Activated T-cell treated with anti-CD3 and anti-CD28 coated beads, Interleukin-2, amount 50 U/mL, for 24 hours (primary cell): Measurements from ENCODE around the gene CEP95.

Experiments used
- DNase-seq: peaks from one replicate; pipeline ENCODE4 v3.0.0-alpha.2; 2020
- H3K27ac Mint-ChIP-seq: 2 replicates; pipeline ENCODE4 v1.8.0; 2020; ENCODE audit warnings: mild to moderate bottlenecking, mixed read lengths
- H3K27me3 Mint-ChIP-seq: 2 replicates; pipeline ENCODE4 v1.8.0; 2020; ENCODE audit warnings: mixed read lengths
- H3K36me3 Mint-ChIP-seq: 2 replicates; pipeline ENCODE4 v1.8.0; 2020; ENCODE audit warnings: low read depth, mixed read lengths
- H3K4me1 Mint-ChIP-seq: 2 replicates; pipeline ENCODE4 v1.8.0; 2020; ENCODE audit warnings: low read depth, mixed read lengths
- H3K4me3 Mint-ChIP-seq: 2 replicates; pipeline ENCODE4 v1.8.0; 2020; ENCODE audit warnings: mild to moderate bottlenecking, moderate library complexity, mixed read lengths
- H3K9me3 Mint-ChIP-seq: 2 replicates; pipeline ENCODE4 v1.8.0; 2020; ENCODE audit warnings: mixed read lengths

Gene CEP95

GRCh38 chr17:64519601-64520000, 12.8 kb downstream of the CEP95 start:
- no peaks in the 10 kb centered on the region for H3K9me3 Mint-ChIP-seq
- no peak for DNase-seq
- H3K27me3 Mint-ChIP-seq: no peaks in the 10 kb centered on the region
- H3K36me3 Mint-ChIP-seq: peaks cover 86% of the 10 kb centered on the region
- H3K4me3 Mint-ChIP-seq: no peak overlapping the region
- no peak overlapping the region for H3K27ac Mint-ChIP-seq
- peaks cover 16% of the 10 kb centered on the region for H3K4me1 Mint-ChIP-seq

GRCh38 chr17:64520359-64520758, 13.6 kb downstream of the CEP95 start:
- no peaks in the 10 kb centered on the region for H3K27me3 Mint-ChIP-seq
- DNase-seq: no peak
- peaks cover 84% of the 10 kb centered on the region for H3K36me3 Mint-ChIP-seq
- no peaks in the 10 kb centered on the region for H3K9me3 Mint-ChIP-seq
- peaks cover 10% of the 10 kb centered on the region for H3K4me1 Mint-ChIP-seq
- H3K27ac Mint-ChIP-seq: no peak overlapping the region
- H3K4me3 Mint-ChIP-seq: no peak overlapping the region

- H3K9me3 Mint-ChIP-seq: no peaks in the 10 kb centered on the region
- DNase-seq: no peak
- no peak overlapping the region for H3K4me3 Mint-ChIP-seq
- H3K27ac Mint-ChIP-seq: peak overlapping the region; percentile 4
- no peaks in the 10 kb centered on the region for H3K27me3 Mint-ChIP-seq
- peaks cover 91% of the 10 kb centered on the region for H3K36me3 Mint-ChIP-seq
- no peaks in the 10 kb centered on the region for H3K4me1 Mint-ChIP-seq
Measured at GRCh38 chr17:64527914-64528313, 21.1 kb downstream of the CEP95 start.

- no peaks in the 10 kb centered on the region for H3K27me3 Mint-ChIP-seq
- no peaks in the 10 kb centered on the region for H3K4me1 Mint-ChIP-seq
- no peak for DNase-seq
- H3K9me3 Mint-ChIP-seq: no peaks in the 10 kb centered on the region
- peak overlapping the region; percentile 8 for H3K27ac Mint-ChIP-seq
- no peak overlapping the region for H3K4me3 Mint-ChIP-seq
- H3K36me3 Mint-ChIP-seq: peaks cover 93% of the 10 kb centered on the region
Measured at GRCh38 chr17:64529221-64529620, 22.4 kb downstream of the CEP95 start.

GRCh38 chr17:64531955-64532371, 25.2 kb downstream of the CEP95 start:
- Mint-ChIP-seq H3K9me3 (no peaks in the 10 kb centered on the region), H3K27me3 (no peaks in the 10 kb centered on the region), H3K4me1 (no peaks in the 10 kb centered on the region), H3K36me3 (peaks cover 100% of the 10 kb centered on the region), H3K27ac (peak overlapping the region; percentile 79), H3K4me3 (no peak overlapping the region)
- no peak for DNase-seq

GRCh38 chr17:64532409-64532808, 25.6 kb downstream of the CEP95 start:
- H3K27me3 Mint-ChIP-seq: no peaks in the 10 kb centered on the region
- no peak for DNase-seq
- peak overlapping the region; percentile 79 for H3K27ac Mint-ChIP-seq
- H3K36me3 Mint-ChIP-seq: peaks cover 100% of the 10 kb centered on the region
- H3K4me1 Mint-ChIP-seq: no peaks in the 10 kb centered on the region
- no peak overlapping the region for H3K4me3 Mint-ChIP-seq
- H3K9me3 Mint-ChIP-seq: no peaks in the 10 kb centered on the region

- Mint-ChIP-seq H3K4me3 (no peak overlapping the region), H3K27me3 (no peaks in the 10 kb centered on the region), H3K36me3 (peaks cover 99% of the 10 kb centered on the region), H3K27ac (peak overlapping the region; percentile 79), H3K9me3 (no peaks in the 10 kb centered on the region), H3K4me1 (no peaks in the 10 kb centered on the region)
- DNase-seq: no peak
Measured at GRCh38 chr17:64533784-64534183, 27.0 kb downstream of the CEP95 start.

- Mint-ChIP-seq H3K27me3 (no peaks in the 10 kb centered on the region), H3K27ac (peak overlapping the region; percentile 79), H3K36me3 (peaks cover 99% of the 10 kb centered on the region), H3K4me1 (no peaks in the 10 kb centered on the region), H3K4me3 (no peak overlapping the region), H3K9me3 (no peaks in the 10 kb centered on the region)
- no peak for DNase-seq
Measured at GRCh38 chr17:64534187-64534586, 27.4 kb downstream of the CEP95 start.

- DNase-seq: no peak
- no peaks in the 10 kb centered on the region for H3K27me3 Mint-ChIP-seq
- H3K27ac Mint-ChIP-seq: peak overlapping the region; percentile 82
- H3K4me1 Mint-ChIP-seq: no peaks in the 10 kb centered on the region
- no peak overlapping the region for H3K4me3 Mint-ChIP-seq
- peaks cover 96% of the 10 kb centered on the region for H3K36me3 Mint-ChIP-seq
- no peaks in the 10 kb centered on the region for H3K9me3 Mint-ChIP-seq
Measured at GRCh38 chr17:64535357-64535756, 28.6 kb downstream of the CEP95 start.

GRCh38 chr17:64536913-64537312, 30.1 kb downstream of the CEP95 start:
- Mint-ChIP-seq H3K27ac (peak overlapping the region; percentile 42), H3K27me3 (no peaks in the 10 kb centered on the region), H3K4me1 (no peaks in the 10 kb centered on the region), H3K9me3 (no peaks in the 10 kb centered on the region), H3K4me3 (no peak overlapping the region), H3K36me3 (peaks cover 85% of the 10 kb centered on the region)
- no peak for DNase-seq

GRCh38 chr17:64537488-64537887, 30.7 kb downstream of the CEP95 start:
- DNase-seq: no peak
- no peaks in the 10 kb centered on the region for H3K27me3 Mint-ChIP-seq
- peaks cover 85% of the 10 kb centered on the region for H3K36me3 Mint-ChIP-seq
- no peak overlapping the region for H3K4me3 Mint-ChIP-seq
- no peaks in the 10 kb centered on the region for H3K4me1 Mint-ChIP-seq
- H3K27ac Mint-ChIP-seq: peak overlapping the region; percentile 42
- H3K9me3 Mint-ChIP-seq: no peaks in the 10 kb centered on the region

- Mint-ChIP-seq H3K36me3 (peaks cover 81% of the 10 kb centered on the region), H3K4me1 (no peaks in the 10 kb centered on the region), H3K9me3 (no peaks in the 10 kb centered on the region), H3K27ac (peak overlapping the region; percentile 55), H3K4me3 (no peak overlapping the region), H3K27me3 (no peaks in the 10 kb centered on the region)
- no peak for DNase-seq
Measured at GRCh38 chr17:64538508-64539130, 31.8 kb downstream of the CEP95 start.

- Mint-ChIP-seq H3K27me3 (no peaks in the 10 kb centered on the region), H3K9me3 (no peaks in the 10 kb centered on the region), H3K4me3 (no peak overlapping the region), H3K27ac (peak overlapping the region; percentile 17), H3K36me3 (peaks cover 79% of the 10 kb centered on the region), H3K4me1 (no peaks in the 10 kb centered on the region)
- DNase-seq: no peak
Measured at GRCh38 chr17:64540118-64540776, 33.5 kb downstream of the CEP95 start.

GRCh38 chr17:64544742-64545141, 38.0 kb downstream of the CEP95 start:
- Mint-ChIP-seq H3K4me3 (no peak overlapping the region), H3K27ac (no peak overlapping the region), H3K27me3 (no peaks in the 10 kb centered on the region), H3K4me1 (no peaks in the 10 kb centered on the region), H3K9me3 (no peaks in the 10 kb centered on the region), H3K36me3 (peaks cover 69% of the 10 kb centered on the region)
- DNase-seq: no peak

GRCh38 chr17:64546716-64547115, 39.9 kb downstream of the CEP95 start:
- Mint-ChIP-seq H3K9me3 (no peaks in the 10 kb centered on the region), H3K36me3 (peaks cover 79% of the 10 kb centered on the region), H3K4me1 (no peaks in the 10 kb centered on the region), H3K27me3 (no peaks in the 10 kb centered on the region), H3K27ac (peak overlapping the region; percentile 6), H3K4me3 (no peak overlapping the region)
- DNase-seq: no peak
